IMR-90 (cell line): ENCODE results near the gene SULT1C4. TPM values are rescaled to one million over a fixed set of nuclear protein-coding genes. Genes with fewer than 3 reads are reported as not detected.

Source experiments
- ATAC-seq: fragments of 200-7000 bp; cut with Tn5 transposase; 2 replicates; pipeline ENCODE4 v1.9.1; 2020; ENCODE audit warnings: low read depth, mild to moderate bottlenecking, moderate library complexity
- BruUV-seq: library from RNA; stranded (reverse); fragments of 400-500 nt; replicated peaks from 2 replicates; lab custom pipeline; 2021; lab: Mats Ljungman, UMichigan
- CTCF ChIA-PET: fragments of 300-600 bp; formaldehyde crosslinking; extraction: SDS; loops from one replicate; lab custom pipeline; 2021; ENCODE audit warnings: antibody characterized with exemption; lab: Yijun Ruan, JAX
- POLR2A ChIA-PET: fragments of 300-600 bp; sonication (Branson Sonifier 250); formaldehyde crosslinking; loops from one replicate; lab custom pipeline; 2022; ENCODE audit warnings: antibody characterized with exemption; ENCODE audit not compliant: unreplicated experiment; lab: Charles Lee
- DNase-seq: peaks from one replicate; pipeline ENCODE4 v3.0.0; 2013
- H2AFZ ChIP-seq: replicated peaks from 2 replicates; pipeline ENCODE3; 2013; ENCODE audit warnings: low read length, mild to moderate bottlenecking; ENCODE audit not compliant: poor library complexity
- H2AK5ac ChIP-seq: 2 replicates; pipeline ENCODE4 v1.6.1; 2013; ENCODE audit warnings: low read depth, low read length, inconsistent platforms
- H2AK9ac ChIP-seq: replicated peaks from 2 replicates; pipeline ENCODE3; 2013; ENCODE audit warnings: mild to moderate bottlenecking, low read depth, low read length, moderate library complexity; ENCODE audit not compliant: poor library complexity
- H2BK120ac ChIP-seq: 2 replicates; pipeline ENCODE4 v1.6.1; 2013; ENCODE audit warnings: low read depth, low read length, inconsistent platforms
- H2BK15ac ChIP-seq: 3 replicates; pipeline ENCODE4 v1.6.1; 2013; ENCODE audit warnings: low read depth, low read length, inconsistent platforms
- H2BK20ac ChIP-seq: 2 replicates; pipeline ENCODE4 v1.6.1; 2013; ENCODE audit warnings: low read depth, mild to moderate bottlenecking, inconsistent platforms, low read length, moderate library complexity
- H2BK5ac ChIP-seq: 2 replicates; pipeline ENCODE4 v1.6.1; 2013; ENCODE audit warnings: mild to moderate bottlenecking, low read depth, low read length, inconsistent platforms; ENCODE audit not compliant: poor library complexity, severe bottlenecking
- H3K14ac ChIP-seq: replicated peaks from 2 replicates; pipeline ENCODE4 v1.6.1; 2013; ENCODE audit warnings: low read depth, low read length, inconsistent platforms
- H3K18ac ChIP-seq: 2 replicates; pipeline ENCODE4 v1.6.1; 2013; ENCODE audit warnings: low read depth, low read length, control low read depth
- H3K23ac ChIP-seq: 2 replicates; pipeline ENCODE4 v1.6.1; 2013; ENCODE audit warnings: low read depth, low read length, inconsistent platforms
- H3K27ac ChIP-seq: 2 replicates; pipeline ENCODE4 v1.5.1; 2013; ENCODE audit warnings: mild to moderate bottlenecking, control low read depth, low read length; ENCODE audit not compliant: insufficient read depth
- H3K27me3 ChIP-seq: 2 replicates; pipeline ENCODE4 v1.6.1; 2013; ENCODE audit warnings: low read length; ENCODE audit not compliant: control insufficient read depth, insufficient read depth
- H3K36me3 ChIP-seq: 2 replicates; pipeline ENCODE4 v1.6.1; 2013; ENCODE audit warnings: low read length, mixed read lengths; ENCODE audit not compliant: control insufficient read depth, insufficient read depth
- H3K4ac ChIP-seq: 2 replicates; pipeline ENCODE4 v1.6.1; 2013; ENCODE audit warnings: low read depth, low read length, inconsistent platforms
- H3K4me1 ChIP-seq: 2 replicates; pipeline ENCODE4 v1.6.1; 2013; ENCODE audit warnings: low read length, mixed read lengths; ENCODE audit not compliant: control insufficient read depth, insufficient read depth
- H3K4me2 ChIP-seq: 2 replicates; pipeline ENCODE4 v1.6.1; 2013; ENCODE audit warnings: low read depth, mild to moderate bottlenecking, control low read depth, low read length, moderate library complexity
- H3K4me3 ChIP-seq: 2 replicates; pipeline ENCODE4 v1.5.1; 2013; ENCODE audit warnings: low read depth, mild to moderate bottlenecking, control low read depth, low read length, moderate library complexity; ENCODE audit not compliant: insufficient read depth
- H3K56ac ChIP-seq: 2 replicates; pipeline ENCODE4 v1.6.1; 2013; ENCODE audit warnings: low read length, inconsistent platforms; ENCODE audit not compliant: insufficient read depth; ENCODE audit errors: extremely low read depth
- H3K79me1 ChIP-seq, 2 experiments: 2 replicates each; pipeline ENCODE4 v1.6.1; 2013; ENCODE audit warnings: low read length in 2 of 2, inconsistent platforms in 1 of 2, low read depth in 1 of 2
- H3K9ac ChIP-seq: 2 replicates; pipeline ENCODE4 v1.6.1; 2013; ENCODE audit warnings: low read depth, low read length, control low read depth
- H3K9me1 ChIP-seq: 2 replicates; pipeline ENCODE4 v1.6.1; 2013; ENCODE audit warnings: low read length, inconsistent platforms; ENCODE audit not compliant: insufficient read depth
- H3K9me3 ChIP-seq: 2 replicates; pipeline ENCODE4 v1.6.1; 2013; ENCODE audit warnings: low read length; ENCODE audit not compliant: control insufficient read depth, insufficient read depth
- H4K20me1 ChIP-seq: 2 replicates; pipeline ENCODE4 v1.6.1; 2013; ENCODE audit warnings: low read length, inconsistent platforms; ENCODE audit not compliant: insufficient read depth
- H4K5ac ChIP-seq: 2 replicates; pipeline ENCODE4 v1.6.1; 2013; ENCODE audit warnings: mild to moderate bottlenecking, low read depth, low read length, control low read depth
- H4K8ac ChIP-seq, 2 experiments: 2 replicates each; pipeline ENCODE4 v1.6.1; 2013; ENCODE audit warnings: low read depth in 2 of 2, low read length in 2 of 2, control low read depth in 1 of 2, inconsistent platforms in 1 of 2
- H4K91ac ChIP-seq: 2 replicates; pipeline ENCODE4 v1.6.1; 2013; ENCODE audit warnings: low read depth, low read length, inconsistent platforms; ENCODE audit not compliant: insufficient read depth
- FOS ChIP-seq: fragments of 150-350 bp; IDR thresholded peaks from 2 replicates; pipeline ENCODE4 v1.6.1; 2016; ENCODE audit warnings: low read depth, low read length
- MXI1 ChIP-seq: IDR thresholded peaks from 2 replicates; pipeline ENCODE4 v1.6.1; 2012; ENCODE audit warnings: low read depth, mild to moderate bottlenecking, low read length, moderate library complexity, borderline replicate concordance
- NFE2L2 ChIP-seq: fragments of 150-350 bp; IDR thresholded peaks from 2 replicates; pipeline ENCODE4 v1.6.1; 2016; ENCODE audit warnings: low read depth, mild to moderate bottlenecking, low read length
- RAD21 ChIP-seq: IDR thresholded peaks from 2 replicates; pipeline ENCODE4 v1.6.1; 2012; ENCODE audit warnings: low read length, improper control_type of control experiment
- RCOR1 ChIP-seq: IDR thresholded peaks from 2 replicates; pipeline ENCODE4 v1.6.1; 2012; ENCODE audit warnings: mild to moderate bottlenecking, low read length, improper control_type of control experiment; ENCODE audit not compliant: insufficient replicate concordance
- WGBS, 2 experiments: methylation state at CpG; one replicate each; pipeline versions ENCODE4 v1.1.5 to v1.1.7; 2013; ENCODE audit warnings: missing lambda C conversion rate in 2 of 2; ENCODE audit not compliant: insufficient read length in 1 of 2; ENCODE audit errors: extremely low coverage in 2 of 2; 5-methylcytosine and 5-hydroxymethylcytosine counted together
- dilution Hi-C: fragments of 300-500 bp; cut with HindIII; formaldehyde crosslinking; loops from one replicate; pipeline ENCODE4 v1.14.3; 2018; ENCODE audit warnings: low sequenced_read_pairs; ENCODE audit not compliant: unreplicated experiment
- in situ Hi-C: fragments of 300-500 bp; cut with MboI; formaldehyde crosslinking; loops from 3 replicates; pipeline ENCODE4 v1.14.3; 2019; ENCODE audit warnings: low sequenced_read_pairs, inconsistent platforms, mixed read lengths
- intact Hi-C: fragments of 100-400 bp; cut with micrococcal nuclease; formaldehyde crosslinking; loops from 2 replicates; pipeline ENCODE4 v1.10.0; 2022
- polyA plus RNA-seq, 3 experiments: library from polyadenylated mRNA; depleted of rRNA; stranded (reverse); fragments of >200 nt; gene quantifications; 2 replicates each; pipeline ENCODE4 v1.2.3, GENCODE V29; 2012; ENCODE audit warnings: low replicate concordance in 1 of 3
- total RNA-seq: library from RNA; depleted of rRNA; stranded (reverse); fragments of >200 nt; gene quantifications from 2 replicates; pipeline ENCODE4 v1.2.3, GENCODE V29; 2012
- TF ChIP-seq, protein P1 (sequence below): fragments of 150-350 bp; IDR thresholded peaks from 2 replicates; pipeline ENCODE4 v1.6.1; 2017; ENCODE audit warnings: mild to moderate bottlenecking, antibody characterized with exemption, low read length, low read depth

Gene SULT1C4
- total and polyA plus RNA-seq, 2 of the 4 experiments (the other 2 are of a cell fraction), result 0.36 to 0.50 TPM

DNA sequence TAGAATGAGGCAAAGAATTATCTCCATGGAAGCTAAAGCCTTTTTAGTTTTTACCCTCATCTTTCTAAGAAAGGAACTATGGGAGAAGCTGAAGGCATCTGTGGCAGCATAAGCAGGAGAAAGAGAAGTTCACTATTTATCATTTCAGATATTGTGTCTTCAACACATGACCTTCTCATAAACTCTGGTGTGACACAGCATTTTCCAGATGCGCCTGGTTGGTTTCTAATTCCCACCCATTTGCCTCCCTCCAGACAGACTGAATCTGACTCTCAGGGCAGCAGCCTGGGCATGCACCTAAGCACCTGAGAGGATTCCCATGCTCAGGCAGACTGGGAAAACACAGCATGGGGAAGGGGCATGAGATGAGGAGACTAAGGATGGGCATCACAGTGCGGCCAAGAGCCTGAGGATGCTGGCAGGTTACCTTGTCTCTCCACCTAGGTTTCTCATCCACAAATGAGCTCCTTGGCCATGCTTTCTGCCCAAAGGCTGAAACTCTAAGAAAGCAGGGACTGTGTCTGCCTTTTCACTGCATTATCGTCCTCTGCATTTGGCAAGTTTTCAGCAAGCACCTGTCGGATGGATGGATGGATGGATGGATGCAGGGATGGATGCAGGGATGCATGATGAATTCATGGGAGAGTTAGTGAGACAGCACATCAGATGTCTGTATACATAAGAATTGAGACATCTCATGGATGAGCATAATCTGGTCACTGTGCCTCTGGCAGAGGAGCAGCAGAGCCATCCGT is 28.8 kb upstream of the SULT1C4 start:
- Histone ChIP-seq H3K9me3 (no peaks in the 10 kb centered on the region), H3K9ac (no peak overlapping the region), H3K9me1 (no peaks in the 10 kb centered on the region), H4K20me1 (no peaks in the 10 kb centered on the region), H2BK15ac (no peak overlapping the region), H3K4me2 (no peak overlapping the region), H2AFZ (no peak overlapping the region), H3K56ac (no peak overlapping the region), H2AK5ac (no peak overlapping the region), H3K4ac (no peak overlapping the region), H4K8ac (no peak overlapping the region), H2BK20ac (no peak overlapping the region), H4K5ac (no peak overlapping the region), H3K14ac (no peak overlapping the region), H3K23ac (no peak overlapping the region), H3K79me1 (no peaks in the 10 kb centered on the region), H4K91ac (no peak overlapping the region), H3K18ac (no peak overlapping the region), H3K27ac (no peak overlapping the region), H3K27me3 (peaks cover 28% of the 10 kb centered on the region), H3K4me1 (no peaks in the 10 kb centered on the region), H2BK5ac (no peak overlapping the region), H3K36me3 (no peaks in the 10 kb centered on the region), H2AK9ac (no peak overlapping the region), H2BK120ac (no peak overlapping the region), H3K4me3 (no peak overlapping the region)
- dilution Hi-C loops, result no loop called here
- POLR2A ChIA-PET, result no interaction called here
- intact Hi-C loops, result no loop called here
- WGBS, 2 experiments, result no CpG with 5 or more reads among the region's 5 CpGs
- ATAC-seq (no peak), DNase-seq (no peak)
- BruUV-seq, result no TSS peak
- in situ Hi-C loops, result no loop called here
- CTCF ChIA-PET, result interaction anchor here (0.5 kb wide), 1 partner anchor 33 kb away, joined by 3 read pairs; no protein-coding TSS in a partner anchor
- TF ChIP-seq FOS (no peak), RCOR1 (no peak), RAD21 (no peak), MXI1 (no peak), NFE2L2 (0 out of 2 replicates have a peak, but pooled peaks have one; percentile 11)
- TF ChIP-seq, protein P1, sequence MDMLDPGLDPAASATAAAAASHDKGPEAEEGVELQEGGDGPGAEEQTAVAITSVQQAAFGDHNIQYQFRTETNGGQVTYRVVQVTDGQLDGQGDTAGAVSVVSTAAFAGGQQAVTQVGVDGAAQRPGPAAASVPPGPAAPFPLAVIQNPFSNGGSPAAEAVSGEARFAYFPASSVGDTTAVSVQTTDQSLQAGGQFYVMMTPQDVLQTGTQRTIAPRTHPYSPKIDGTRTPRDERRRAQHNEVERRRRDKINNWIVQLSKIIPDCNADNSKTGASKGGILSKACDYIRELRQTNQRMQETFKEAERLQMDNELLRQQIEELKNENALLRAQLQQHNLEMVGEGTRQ, result no peak
